Omental fat pad (tissue), 4 donors: Measurements from ENCODE around the gene LIPC. TPM values are rescaled to one million over a fixed set of nuclear protein-coding genes. Genes with fewer than 3 reads are reported as not detected.
A peak's percentile ranks its signal among the peaks of the same experiment; 100 is the strongest.

ENCODE experiments used
- ATAC-seq: fragments of 150-250 bp; one replicate; pipeline ENCODE4 v1.9.1; 2016; ENCODE audit warnings: mild to moderate bottlenecking, moderate library complexity; ENCODE audit not compliant: low FRiP score
- DNase-seq: peaks from one replicate; pipeline ENCODE4 v3.0.0-alpha.2; 2019; ENCODE audit warnings: low spot score
- CTCF ChIP-seq, 3 donors: fragments of 450-650 bp; IDR thresholded peaks; one replicate each; pipeline ENCODE4 v1.5.1; 2016 to 2017; ENCODE audit warnings: antibody characterized with exemption in 3 of 3, mild to moderate bottlenecking in 3 of 3, moderate library complexity in 2 of 3
- total RNA-seq, 4 donors: library from RNA; depleted of rRNA; stranded (reverse); fragments of >200 nt; gene quantifications; one replicate each; pipeline ENCODE4 v1.1.0, GENCODE V29; 2016

The LIPC gene
- total RNA-seq, 4 donors from 2014 or later = 0.46 TPM; not detected in 3

DNA sequence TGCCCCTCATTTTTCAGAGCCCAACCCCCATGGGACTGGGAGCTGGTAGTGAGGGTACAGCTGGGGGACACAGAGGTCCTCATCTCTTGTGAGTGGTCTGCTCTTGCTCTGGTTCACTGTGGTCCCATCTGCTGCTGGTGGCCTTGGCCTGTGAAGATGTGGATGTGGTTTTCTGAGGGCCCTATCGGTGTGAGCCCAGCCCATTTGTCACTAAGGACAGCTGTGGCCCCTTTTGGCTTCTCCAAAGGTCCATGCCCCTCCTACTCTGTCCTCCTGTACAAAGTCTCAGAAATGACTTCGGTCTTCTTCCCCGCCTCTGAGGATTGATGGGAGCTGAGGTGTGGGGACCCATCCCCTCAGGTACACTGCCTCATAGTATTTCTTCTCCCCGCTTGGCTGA, 21.0 kb downstream of the LIPC start:
- TF ChIP-seq CTCF (IDR thresholded peaks at IDR 0.05) = no peak
- ATAC-seq (no peak), DNase-seq (no peak)

GRCh38 chr15:58453931-58454793, 22.4 kb downstream of the LIPC start:
- ATAC-seq (no peak), DNase-seq (no peak)
- TF ChIP-seq CTCF (IDR thresholded peaks at IDR 0.05) = no peak

DNA sequence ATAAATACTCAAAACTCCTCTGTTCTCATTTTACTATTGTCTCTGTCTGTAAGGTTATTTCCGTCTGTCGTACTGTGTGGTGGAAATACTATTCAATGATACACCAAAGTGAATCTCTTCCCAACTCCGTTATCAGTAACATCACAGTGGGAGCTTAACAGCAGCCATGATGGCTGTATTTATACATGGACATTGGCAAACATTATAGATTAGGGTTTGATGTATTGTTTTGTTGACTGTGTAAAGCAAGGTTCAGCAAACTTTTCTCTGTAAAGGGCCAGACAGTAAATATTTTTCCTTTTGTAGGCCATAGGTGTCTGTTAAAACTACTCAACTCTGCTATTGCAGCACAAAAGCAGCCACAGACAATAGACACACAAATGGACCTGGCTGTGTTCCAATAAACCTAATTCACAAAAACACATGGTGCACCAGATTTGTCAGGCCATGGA, 23.2 kb downstream of the LIPC start:
- ATAC-seq (no peak), DNase-seq (no peak)
- no peak for TF ChIP-seq CTCF (IDR thresholded peaks at IDR 0.05)

- no peak for ATAC-seq
- no peak for TF ChIP-seq CTCF (IDR thresholded peaks at IDR 0.05)
- no peak for DNase-seq
Measured at GRCh38 chr15:58457466-58457965, 25.7 kb downstream of the LIPC start.

GRCh38 chr15:58458076-58458475, 26.3 kb downstream of the LIPC start:
- ATAC-seq (no peak), DNase-seq (no peak)
- TF ChIP-seq CTCF (IDR thresholded peaks at IDR 0.05) = no peak

DNA sequence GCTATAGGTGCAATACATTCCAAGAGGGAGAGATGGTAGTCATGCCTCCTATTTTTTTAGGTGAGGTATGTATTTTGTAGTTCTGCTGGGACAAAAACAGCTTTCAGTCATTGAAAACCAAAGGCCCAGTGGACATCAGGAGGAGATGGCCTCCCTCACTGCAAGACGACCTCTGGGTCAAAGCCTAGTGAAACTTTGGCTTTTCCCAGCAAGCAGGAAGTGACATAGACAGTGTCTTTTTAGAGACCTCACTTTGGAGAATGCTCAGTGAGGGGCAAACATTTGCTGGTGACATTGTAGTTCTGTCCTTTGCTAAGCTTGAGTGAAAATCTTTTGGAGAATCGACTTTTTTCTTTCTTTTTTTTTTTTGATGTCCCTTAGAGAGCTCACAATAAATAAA, 27.3 kb downstream of the LIPC start:
- TF ChIP-seq CTCF (IDR thresholded peaks at IDR 0.05) = no peak
- no peak for DNase-seq
- ATAC-seq = no peak

DNA sequence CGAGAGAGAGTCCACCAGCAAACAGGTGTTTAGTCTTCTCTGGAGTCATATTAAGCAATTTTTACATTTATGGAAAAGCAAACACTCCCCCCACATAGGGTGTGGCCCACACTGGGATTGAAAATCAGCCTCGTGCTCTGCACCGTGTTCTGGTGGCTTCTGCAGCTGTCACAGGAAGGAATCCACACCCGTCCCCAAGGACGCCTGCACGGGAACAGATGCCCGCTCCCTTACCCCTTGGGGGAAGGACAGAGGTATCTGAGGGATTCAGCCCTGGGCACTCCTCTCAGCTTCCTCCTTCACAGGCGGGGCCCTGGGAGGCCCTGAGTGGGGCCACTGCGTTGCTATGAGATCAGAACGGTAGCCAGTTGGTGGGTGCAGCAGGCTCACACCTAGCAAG, 27.8 kb downstream of the LIPC start:
- ATAC-seq (peak; percentile 24), DNase-seq (no peak)
- no peak for TF ChIP-seq CTCF (IDR thresholded peaks at IDR 0.05)
